ENCODE data around the gene HOXB2. TPM values are rescaled to one million over a fixed set of nuclear protein-coding genes. Genes with fewer than 3 reads are reported as not detected.
A peak's percentile ranks its signal among the peaks of the same experiment; 100 is the strongest.

HOXB2 gene
- total RNA-seq, 2 donors from 2014 or later: 4.8 to 5.5 TPM

- no peak for TF ChIP-seq CTCF (IDR thresholded peaks at IDR 0.05)
- Histone ChIP-seq H3K4me1 (peaks cover 0 to 30% of the 10 kb centered on the region in 2 donors), H3K36me3 (no peaks in the 10 kb centered on the region), H3K9me3 (no peaks in the 10 kb centered on the region), H3K27me3 (peaks cover 3 to 10% of the 10 kb centered on the region in 2 donors), H3K27ac (peak overlapping the region; percentile 83 to 90), H3K4me3 (peak overlapping the region; percentile 48 to 57)
- DNase-seq (ENCODE audit: low spot score): no peak
These were observed 2.2 kb downstream of the HOXB2 start for GRCh38 chr17:48542698-48543106.

- Histone ChIP-seq H3K27me3 (peaks cover 3 to 10% of the 10 kb centered on the region in 2 donors), H3K4me3 (peak overlapping the region; percentile 48 to 57), H3K36me3 (no peaks in the 10 kb centered on the region), H3K27ac (peak overlapping the region; percentile 83 to 90), H3K9me3 (no peaks in the 10 kb centered on the region), H3K4me1 (peaks cover 0 to 30% of the 10 kb centered on the region in 2 donors)
- peak in 1 of 2 donors; percentile 3 for TF ChIP-seq CTCF (IDR thresholded peaks at IDR 0.05)
- no peak for DNase-seq (ENCODE audit: low spot score)
These were observed 2.7 kb downstream of the HOXB2 start for GRCh38 chr17:48542114-48542656.

- Histone ChIP-seq H3K4me1 (peaks cover 0 to 30% of the 10 kb centered on the region in 2 donors), H3K4me3 (peak overlapping the region; percentile 48 to 57), H3K27me3 (peaks cover 3 to 10% of the 10 kb centered on the region in 2 donors), H3K9me3 (no peaks in the 10 kb centered on the region), H3K36me3 (no peaks in the 10 kb centered on the region), H3K27ac (peak overlapping the region; percentile 83 to 90)
- DNase-seq (ENCODE audit: low spot score): no peak
- TF ChIP-seq CTCF (IDR thresholded peaks at IDR 0.05): peak in 1 of 2 donors; percentile 11
These were observed 3.3 kb downstream of the HOXB2 start for GRCh38 chr17:48541577-48542113.

- no peak for DNase-seq (ENCODE audit: low spot score)
- H3K36me3 ChIP-seq: no peaks in the 10 kb centered on the region
- peaks cover 3 to 10% of the 10 kb centered on the region in 2 donors for H3K27me3 ChIP-seq
- H3K9me3 ChIP-seq: no peaks in the 10 kb centered on the region
- H3K27ac ChIP-seq: peak overlapping the region; percentile 83 to 90
- peaks cover 0 to 30% of the 10 kb centered on the region in 2 donors for H3K4me1 ChIP-seq
- TF ChIP-seq CTCF (IDR thresholded peaks at IDR 0.05): no peak
- peak overlapping the region; percentile 48 to 57 for H3K4me3 ChIP-seq
These were observed 3.8 kb downstream of the HOXB2 start for GRCh38 chr17:48541036-48541576.

GRCh38 chr17:48540213-48540612, 4.7 kb downstream of the HOXB2 start:
- no peak for DNase-seq (ENCODE audit: low spot score)
- Histone ChIP-seq H3K27me3 (peaks cover 3 to 10% of the 10 kb centered on the region in 2 donors), H3K27ac (no peak overlapping the region), H3K4me3 (no peak overlapping the region), H3K36me3 (no peaks in the 10 kb centered on the region), H3K9me3 (no peaks in the 10 kb centered on the region), H3K4me1 (peaks cover 0 to 24% of the 10 kb centered on the region in 2 donors)
- TF ChIP-seq CTCF (IDR thresholded peaks at IDR 0.05): no peak
